Left hindlimb (tissue), 1 donor: ENCODE measurements around the gene PIGBOS1.
"Not testable (repeated sequence)": the region's sequence is repeated elsewhere in the genome, so short reads cannot be mapped to it uniquely, and the experiment has no call there.

Experiments used
- DNase-seq: peaks from one replicate; pipeline ENCODE4 v3.0.0-alpha.2; 2018

The PIGBOS1 gene, protein sequence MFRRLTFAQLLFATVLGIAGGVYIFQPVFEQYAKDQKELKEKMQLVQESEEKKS

GRCh38 chr15:55318588-55319494, at the start of gene PIGBOS1, which contains the start of gene PIGB:
TSS of gene PIGBOS1 (minus strand) at chr15:55319123. CDS start at chr15:55317792, 1,331 bp downstream.
TSS of gene PIGB (plus strand) at chr15:55319222. CDS start at chr15:55319251, 29 bp downstream.
- DNase-seq: peak; percentile 91

- DNase-seq: no peak
These were observed 48.1 kb upstream of the PIGBOS1 start for GRCh38 chr15:55366981-55367380.

GRCh38 chr15:55362641-55363040, 43.7 kb upstream of the PIGBOS1 start:
- DNase-seq: no peak

- DNase-seq: no peak
These were observed 42.1 kb upstream of the PIGBOS1 start for GRCh38 chr15:55361048-55361447.

- no peak for DNase-seq
These were observed 41.3 kb upstream of the PIGBOS1 start for GRCh38 chr15:55360256-55360655.

DNA sequence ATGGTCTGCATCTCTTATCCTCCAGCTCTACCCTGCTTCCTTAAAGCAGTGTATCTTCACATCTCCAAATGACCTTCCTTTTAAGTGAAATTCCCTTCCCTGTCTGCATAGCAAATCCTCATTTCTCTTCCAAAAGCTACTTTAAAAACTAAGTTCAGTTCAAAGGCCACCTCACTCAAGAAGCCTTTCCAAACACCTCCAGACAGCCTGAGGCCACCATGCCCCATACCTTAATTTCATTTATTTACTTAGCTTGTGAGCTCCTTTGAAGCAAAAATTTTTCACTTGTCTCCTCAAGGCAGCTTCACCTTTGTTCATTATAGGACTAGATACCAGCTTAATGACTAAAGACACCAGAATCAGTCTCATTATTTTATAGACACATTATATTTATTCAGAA, 39.5 kb upstream of the PIGBOS1 start:
- no peak for DNase-seq

DNA sequence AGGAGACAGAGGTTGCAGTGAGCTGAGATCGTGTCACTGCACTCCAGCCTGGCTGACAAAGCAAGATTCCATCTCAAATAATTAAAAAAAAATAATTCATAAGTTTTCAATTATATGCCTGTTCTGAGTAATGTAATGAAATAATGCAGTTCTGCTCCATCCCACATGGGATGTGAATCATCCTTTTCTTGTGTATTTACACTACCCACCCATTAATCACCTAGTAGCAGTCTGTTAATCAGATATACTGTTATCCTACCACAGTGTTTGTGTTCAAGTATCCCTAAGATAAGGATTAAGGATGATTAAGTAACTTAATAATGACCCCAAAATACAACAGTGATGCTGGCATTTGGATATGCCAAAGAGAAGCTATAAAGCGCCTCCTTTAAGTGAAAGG, 38.9 kb upstream of the PIGBOS1 start:
- DNase-seq: no peak

- no peak for DNase-seq
These were observed 38.2 kb upstream of the PIGBOS1 start for GRCh38 chr15:55356985-55357585.

- DNase-seq: no peak
These were observed 34.1 kb upstream of the PIGBOS1 start for GRCh38 chr15:55353025-55353424.

DNA sequence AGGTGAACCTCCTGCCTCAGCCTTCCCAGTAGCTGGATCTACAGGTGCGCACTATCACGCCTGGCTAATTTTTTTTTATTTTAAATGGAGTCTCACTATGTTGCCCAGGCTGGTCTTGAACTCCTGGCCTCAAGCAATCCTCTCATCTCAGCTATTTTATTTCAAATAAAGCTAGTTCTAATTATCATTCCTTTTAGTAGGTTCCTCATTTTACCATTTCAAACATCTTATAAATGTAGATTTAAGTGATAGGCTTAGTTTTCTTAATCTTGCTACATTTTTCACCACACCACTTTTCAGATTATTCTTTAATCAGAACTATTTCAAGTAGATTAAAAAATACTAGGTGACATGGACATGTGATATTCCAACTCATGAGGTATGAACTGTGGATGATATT, 30.4 kb upstream of the PIGBOS1 start:
- no peak for DNase-seq

DNA sequence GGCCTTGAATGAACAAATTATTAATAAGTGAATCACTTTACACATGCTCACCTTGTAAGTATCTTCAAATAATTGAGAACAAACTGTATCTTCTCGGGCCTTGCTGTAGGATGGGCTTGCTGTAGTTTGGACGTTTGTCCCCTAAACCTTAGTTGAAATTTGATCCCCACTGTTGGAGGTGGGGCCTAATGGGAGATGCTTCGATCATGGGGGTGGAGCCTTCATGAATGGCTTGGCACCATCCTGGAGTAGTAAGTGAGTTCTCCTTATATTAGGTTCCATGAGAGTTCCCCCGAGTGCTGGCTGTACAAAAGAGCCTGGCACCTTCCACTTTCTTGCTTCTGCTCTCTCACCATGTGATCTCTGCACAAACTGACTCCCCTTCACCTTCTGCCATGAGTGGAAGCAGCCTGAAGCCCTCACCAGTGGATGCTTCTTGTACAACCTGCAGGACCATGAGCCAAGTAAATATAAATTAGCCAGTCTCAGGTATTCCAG, 29.4 kb upstream of the PIGBOS1 start:
- DNase-seq: no peak

DNA sequence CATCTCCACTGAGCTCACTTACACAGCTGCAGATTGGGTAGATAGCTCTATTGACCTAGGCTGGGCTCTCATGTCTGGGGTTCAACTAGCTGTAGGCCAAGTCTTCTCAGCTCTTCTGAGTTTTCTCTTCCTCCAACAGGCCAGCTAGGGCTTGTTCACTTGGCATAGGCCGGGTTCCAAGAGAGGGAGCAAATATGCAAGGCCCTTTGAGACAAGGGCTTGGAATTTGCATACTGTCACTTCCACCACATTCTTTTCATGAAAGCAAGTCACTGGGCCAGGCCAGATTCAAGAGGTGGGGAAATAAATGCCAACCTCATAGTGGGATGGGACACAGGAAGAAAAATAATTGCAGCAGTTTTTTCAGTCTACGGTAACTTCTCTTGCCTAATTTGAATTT, 25.3 kb upstream of the PIGBOS1 start:
- DNase-seq: no peak

DNA sequence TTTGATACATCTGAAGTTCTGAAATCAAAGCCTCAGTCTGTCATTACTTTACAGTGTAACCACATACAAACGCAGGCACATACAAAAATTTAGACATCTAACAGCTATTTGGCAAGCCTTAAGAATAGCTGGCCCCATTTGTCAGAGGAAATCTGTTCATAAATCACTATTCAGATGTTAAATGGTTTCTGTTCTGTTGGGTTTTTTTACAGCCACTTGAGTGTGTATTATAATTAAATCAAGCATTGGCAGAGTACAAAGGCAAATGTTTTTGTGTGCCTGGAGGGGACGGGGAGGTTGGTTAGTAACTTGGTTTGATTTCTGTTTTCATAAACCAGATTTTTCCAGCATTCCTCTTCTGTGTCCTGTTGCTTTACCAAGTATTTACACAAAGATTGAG, 24.2 kb upstream of the PIGBOS1 start:
- DNase-seq: no peak

DNA sequence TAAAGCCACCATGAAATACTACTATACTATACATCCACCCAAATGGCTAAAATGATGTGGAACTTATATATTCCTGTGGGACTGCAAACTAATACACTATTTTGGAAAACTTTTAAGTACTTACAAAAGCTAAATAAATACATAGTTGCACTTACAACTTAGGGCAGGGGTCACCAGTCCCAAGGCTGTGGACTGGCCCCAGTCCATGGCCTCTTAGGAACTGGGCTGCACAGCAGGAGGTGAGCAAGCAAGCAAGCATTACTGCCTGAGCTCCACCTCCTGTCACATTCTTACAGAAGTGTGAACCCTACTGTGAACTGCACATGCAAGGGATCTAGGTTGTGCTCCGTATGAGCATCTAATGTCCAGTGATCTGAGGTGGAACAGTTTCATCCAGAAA, 18.2 kb upstream of the PIGBOS1 start:
- no peak for DNase-seq

- DNase-seq: no peak
These were observed 16.1 kb upstream of the PIGBOS1 start for GRCh38 chr15:55334997-55335396.

GRCh38 chr15:55334371-55334770, 15.4 kb upstream of the PIGBOS1 start:
- DNase-seq: no peak

- no peak for DNase-seq
These were observed 8.5 kb upstream of the PIGBOS1 start for GRCh38 chr15:55327387-55327786.

- DNase-seq: no peak
These were observed 3.5 kb upstream of the PIGBOS1 start for GRCh38 chr15:55322467-55322866.

- no peak for DNase-seq
These were observed 2.0 kb upstream of the PIGBOS1 start for GRCh38 chr15:55320963-55321362.

DNA sequence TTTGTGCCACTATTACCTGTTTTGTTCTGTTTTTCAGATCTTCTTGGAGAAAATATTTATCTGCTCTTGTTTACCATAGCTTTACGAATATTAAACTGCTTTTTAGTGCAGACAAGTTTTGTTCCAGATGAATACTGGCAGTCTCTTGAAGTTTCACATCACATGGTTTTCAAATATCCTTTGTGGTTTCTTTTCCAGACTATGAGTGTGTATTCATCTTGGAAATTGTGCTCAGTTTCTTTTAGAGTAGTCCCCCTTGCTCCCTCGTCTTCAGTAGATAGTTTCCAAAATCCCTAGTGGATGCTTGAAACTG, 1.3 kb upstream of the PIGBOS1 start:
- no peak for DNase-seq

DNA sequence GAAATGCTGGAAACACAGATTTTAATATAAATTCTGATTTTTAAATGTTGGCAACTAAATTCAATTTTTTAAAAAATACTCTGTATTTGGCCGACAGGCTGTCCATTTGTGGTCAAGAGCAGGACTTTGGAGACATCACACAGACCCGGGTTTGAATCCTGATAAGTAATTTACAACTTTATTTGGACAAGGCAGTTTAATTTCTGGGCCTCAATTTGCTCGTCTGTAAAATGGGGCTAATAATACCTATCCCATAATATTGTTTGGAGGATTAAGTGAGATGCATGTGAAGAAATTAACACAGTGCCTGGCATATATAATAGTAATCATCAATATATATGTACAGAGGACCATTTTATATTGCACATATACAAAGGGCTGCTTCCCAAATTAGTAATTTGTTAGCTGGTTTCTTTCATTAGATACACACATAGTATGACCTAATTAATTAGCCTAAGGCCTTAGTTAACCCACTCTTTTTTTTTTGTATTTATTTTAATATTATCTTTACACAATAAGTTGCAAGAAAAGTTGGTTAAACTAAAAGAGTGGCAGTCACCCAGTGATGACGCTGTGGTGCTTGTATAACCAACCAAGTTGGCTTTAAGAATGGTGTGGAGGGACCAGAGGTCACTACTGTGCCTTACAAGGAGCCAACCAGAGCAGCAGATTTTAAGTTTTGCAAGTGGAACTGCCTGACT, 764 bp upstream of the PIGBOS1 start:
- DNase-seq: no peak

GRCh38 chr15:55302801-55303200, 16.1 kb downstream of the PIGBOS1 start:
- DNase-seq: not testable (repeated sequence)

DNA sequence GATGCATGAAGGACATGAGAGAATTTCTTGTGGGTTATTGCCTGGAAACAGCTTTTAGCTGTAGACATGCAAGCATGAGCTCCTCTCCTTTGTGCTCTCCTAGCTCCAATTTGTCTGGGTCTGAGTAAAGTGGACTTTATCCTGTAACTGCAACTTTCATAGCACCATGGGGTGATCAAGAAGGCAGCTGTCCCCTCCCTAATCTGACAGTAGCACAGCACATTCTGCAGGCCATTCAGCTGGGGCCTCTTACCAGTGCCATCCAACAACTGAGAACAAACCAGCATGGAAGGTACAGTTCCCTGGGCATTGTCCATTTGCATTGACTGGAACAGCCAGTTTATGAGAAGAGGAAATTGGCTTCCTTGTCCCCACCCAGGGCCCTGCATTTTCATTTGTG, 21.6 kb downstream of the PIGBOS1 start:
- no peak for DNase-seq
